ENCODE data around the gene NPHP4.

NPHP4 gene

DNA sequence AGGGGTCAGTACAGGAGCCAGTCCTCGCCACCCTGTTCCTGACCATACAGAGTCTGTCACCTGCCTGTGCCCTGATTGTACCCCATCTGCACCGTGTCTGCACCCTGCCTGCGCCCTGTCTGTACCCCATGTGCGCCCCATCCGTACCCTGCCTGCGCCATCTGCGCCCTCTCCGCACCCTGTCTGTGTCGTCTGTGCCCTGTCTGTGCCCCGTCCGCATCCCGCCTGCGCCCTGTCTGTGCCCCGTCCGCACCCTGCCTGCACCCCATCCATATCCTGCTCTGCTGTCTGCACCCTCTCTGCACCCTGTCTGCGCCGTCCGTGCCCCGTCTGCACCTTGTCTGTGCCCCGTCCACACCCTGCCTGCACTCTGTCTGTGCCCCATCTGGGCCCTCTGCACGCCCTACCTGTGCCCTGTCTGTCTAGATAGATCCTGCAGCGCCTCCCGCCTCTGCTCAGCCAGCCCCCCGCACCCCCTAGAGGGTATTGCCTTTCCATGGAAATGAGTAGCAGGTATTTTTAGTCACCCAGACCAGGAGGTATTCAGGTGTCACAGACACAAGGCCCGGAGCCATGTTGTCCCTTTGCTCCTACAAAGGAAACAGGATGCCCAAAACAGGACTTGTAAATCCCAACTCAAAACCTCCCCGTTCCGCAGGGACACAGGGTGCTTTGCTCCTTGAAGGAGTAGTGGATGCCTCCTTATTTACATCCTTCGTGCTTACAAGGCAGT, 7.7 kb upstream of the NPHP4 start:
- no peak overlapping the region for H3K27ac ChIP-seq
- H3K79me2 ChIP-seq: no peaks in the 10 kb centered on the region
- H3K36me3 ChIP-seq (ENCODE audit: control insufficient read depth, insufficient read depth, low read length): no peaks in the 10 kb centered on the region
- TF ChIP-seq, protein P1, sequence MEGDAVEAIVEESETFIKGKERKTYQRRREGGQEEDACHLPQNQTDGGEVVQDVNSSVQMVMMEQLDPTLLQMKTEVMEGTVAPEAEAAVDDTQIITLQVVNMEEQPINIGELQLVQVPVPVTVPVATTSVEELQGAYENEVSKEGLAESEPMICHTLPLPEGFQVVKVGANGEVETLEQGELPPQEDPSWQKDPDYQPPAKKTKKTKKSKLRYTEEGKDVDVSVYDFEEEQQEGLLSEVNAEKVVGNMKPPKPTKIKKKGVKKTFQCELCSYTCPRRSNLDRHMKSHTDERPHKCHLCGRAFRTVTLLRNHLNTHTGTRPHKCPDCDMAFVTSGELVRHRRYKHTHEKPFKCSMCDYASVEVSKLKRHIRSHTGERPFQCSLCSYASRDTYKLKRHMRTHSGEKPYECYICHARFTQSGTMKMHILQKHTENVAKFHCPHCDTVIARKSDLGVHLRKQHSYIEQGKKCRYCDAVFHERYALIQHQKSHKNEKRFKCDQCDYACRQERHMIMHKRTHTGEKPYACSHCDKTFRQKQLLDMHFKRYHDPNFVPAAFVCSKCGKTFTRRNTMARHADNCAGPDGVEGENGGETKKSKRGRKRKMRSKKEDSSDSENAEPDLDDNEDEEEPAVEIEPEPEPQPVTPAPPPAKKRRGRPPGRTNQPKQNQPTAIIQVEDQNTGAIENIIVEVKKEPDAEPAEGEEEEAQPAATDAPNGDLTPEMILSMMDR (IDR thresholded peaks at IDR 0.05): no peak
- H3K27me3 ChIP-seq (ENCODE audit: control insufficient read depth, insufficient read depth, low read length): no peaks in the 10 kb centered on the region
- H3K9me3 ChIP-seq (ENCODE audit: control insufficient read depth, low read length): no peaks in the 10 kb centered on the region
- H3K4me2 ChIP-seq (ENCODE audit: low read length): no peak overlapping the region
- no peak overlapping the region for H3K9ac ChIP-seq
- no peaks in the 10 kb centered on the region for H3K4me1 ChIP-seq
- no peak overlapping the region for H2AFZ ChIP-seq
- H3K4me3 ChIP-seq (ENCODE audit: low read depth, low read length): no peak overlapping the region

- H3K4me1 ChIP-seq: no peaks in the 10 kb centered on the region
- H3K9me3 ChIP-seq (ENCODE audit: control insufficient read depth, low read length): no peaks in the 10 kb centered on the region
- H3K9ac ChIP-seq: no peak overlapping the region
- TF ChIP-seq, protein P1 (IDR thresholded peaks at IDR 0.05): no peak
- no peaks in the 10 kb centered on the region for H3K79me2 ChIP-seq
- no peak overlapping the region for H3K4me3 ChIP-seq (ENCODE audit: low read depth, low read length)
- no peaks in the 10 kb centered on the region for H3K36me3 ChIP-seq (ENCODE audit: control insufficient read depth, insufficient read depth, low read length)
- no peak overlapping the region for H3K4me2 ChIP-seq (ENCODE audit: low read length)
- H3K27ac ChIP-seq: no peak overlapping the region
- no peak overlapping the region for H2AFZ ChIP-seq
- no peaks in the 10 kb centered on the region for H3K27me3 ChIP-seq (ENCODE audit: control insufficient read depth, insufficient read depth, low read length)
Observed at GRCh38 chr1:5998906-5999301, 6.7 kb upstream of the NPHP4 start.

DNA sequence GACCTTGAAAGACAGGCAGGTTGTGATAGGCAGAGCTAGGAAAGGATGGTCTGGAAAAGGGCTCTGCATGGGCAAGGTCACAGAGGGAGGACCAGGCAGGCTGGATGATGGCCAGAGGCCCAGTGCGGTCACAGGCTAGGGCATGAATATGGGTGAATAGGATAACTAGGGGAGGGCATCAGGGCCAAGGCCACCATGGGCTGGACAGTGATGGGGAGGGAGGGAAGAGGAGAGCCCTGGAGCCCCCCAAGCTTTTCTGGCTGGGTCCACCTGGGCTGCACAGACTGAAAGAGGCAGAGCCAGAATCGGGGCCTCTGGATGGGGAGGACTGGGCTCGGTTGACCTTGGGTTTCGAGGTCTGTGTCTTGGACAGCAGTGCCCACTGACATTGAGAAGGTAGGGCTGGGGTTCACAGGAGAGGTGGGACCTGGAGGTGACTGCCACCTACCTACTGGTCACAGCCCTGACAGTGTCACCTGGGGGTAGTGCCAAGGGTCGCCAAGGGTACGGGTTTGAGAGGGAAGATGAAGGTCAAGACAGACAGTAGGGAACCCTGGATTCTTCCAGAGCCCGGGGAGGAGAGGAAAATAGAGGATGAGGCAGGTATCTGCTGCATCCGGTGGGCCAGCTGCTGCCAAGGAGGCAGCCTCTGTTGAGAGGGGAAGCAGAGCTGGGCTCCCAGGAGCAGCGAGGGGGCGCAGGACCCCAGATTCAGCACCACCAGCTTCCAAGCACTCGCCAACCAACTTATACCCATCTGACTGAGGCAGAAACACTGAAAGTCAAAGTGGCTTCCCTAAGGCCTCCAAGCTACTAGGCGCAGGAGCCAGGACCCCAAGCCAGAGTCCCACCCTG, 6.1 kb upstream of the NPHP4 start:
- H3K79me2 ChIP-seq: no peaks in the 10 kb centered on the region
- no peaks in the 10 kb centered on the region for H3K9me3 ChIP-seq (ENCODE audit: control insufficient read depth, low read length)
- H3K27me3 ChIP-seq (ENCODE audit: control insufficient read depth, insufficient read depth, low read length): no peaks in the 10 kb centered on the region
- H3K36me3 ChIP-seq (ENCODE audit: control insufficient read depth, insufficient read depth, low read length): no peaks in the 10 kb centered on the region
- no peak overlapping the region for H3K9ac ChIP-seq
- H3K27ac ChIP-seq: no peak overlapping the region
- no peaks in the 10 kb centered on the region for H3K4me1 ChIP-seq
- H2AFZ ChIP-seq: no peak overlapping the region
- no peak overlapping the region for H3K4me2 ChIP-seq (ENCODE audit: low read length)
- H3K4me3 ChIP-seq (ENCODE audit: low read depth, low read length): no peak overlapping the region
- TF ChIP-seq, protein P1 (IDR thresholded peaks at IDR 0.05): no peak

- Histone ChIP-seq H3K4me2 (ENCODE audit: low read length) (no peak overlapping the region), H2AFZ (no peak overlapping the region), H3K9me3 (ENCODE audit: control insufficient read depth, low read length) (no peaks in the 10 kb centered on the region), H3K27me3 (ENCODE audit: control insufficient read depth, insufficient read depth, low read length) (no peaks in the 10 kb centered on the region), H3K36me3 (ENCODE audit: control insufficient read depth, insufficient read depth, low read length) (no peaks in the 10 kb centered on the region), H3K27ac (no peak overlapping the region), H3K4me1 (no peaks in the 10 kb centered on the region), H3K9ac (no peak overlapping the region), H3K79me2 (no peaks in the 10 kb centered on the region), H3K4me3 (ENCODE audit: low read depth, low read length) (no peak overlapping the region)
- TF ChIP-seq, protein P1 (IDR thresholded peaks at IDR 0.05): no peak
Observed at GRCh38 chr1:5997316-5997715, 5.1 kb upstream of the NPHP4 start.
